ENCODE results near the gene METTL25B.

The METTL25B gene

GRCh38 chr1:156741481-156741983, 13.3 kb downstream of the METTL25B start:
- H3K36me3 ChIP-seq (ENCODE audit: control insufficient read depth, insufficient read depth, low read length): peaks cover 17% of the 10 kb centered on the region
- no peaks in the 10 kb centered on the region for H3K27me3 ChIP-seq (replicated peaks; ENCODE audit: control insufficient read depth, insufficient read depth, low read length)
- DNase-seq (ENCODE audit: extremely low read depth, insufficient read length): no peak
- TF ChIP-seq, protein P1, sequence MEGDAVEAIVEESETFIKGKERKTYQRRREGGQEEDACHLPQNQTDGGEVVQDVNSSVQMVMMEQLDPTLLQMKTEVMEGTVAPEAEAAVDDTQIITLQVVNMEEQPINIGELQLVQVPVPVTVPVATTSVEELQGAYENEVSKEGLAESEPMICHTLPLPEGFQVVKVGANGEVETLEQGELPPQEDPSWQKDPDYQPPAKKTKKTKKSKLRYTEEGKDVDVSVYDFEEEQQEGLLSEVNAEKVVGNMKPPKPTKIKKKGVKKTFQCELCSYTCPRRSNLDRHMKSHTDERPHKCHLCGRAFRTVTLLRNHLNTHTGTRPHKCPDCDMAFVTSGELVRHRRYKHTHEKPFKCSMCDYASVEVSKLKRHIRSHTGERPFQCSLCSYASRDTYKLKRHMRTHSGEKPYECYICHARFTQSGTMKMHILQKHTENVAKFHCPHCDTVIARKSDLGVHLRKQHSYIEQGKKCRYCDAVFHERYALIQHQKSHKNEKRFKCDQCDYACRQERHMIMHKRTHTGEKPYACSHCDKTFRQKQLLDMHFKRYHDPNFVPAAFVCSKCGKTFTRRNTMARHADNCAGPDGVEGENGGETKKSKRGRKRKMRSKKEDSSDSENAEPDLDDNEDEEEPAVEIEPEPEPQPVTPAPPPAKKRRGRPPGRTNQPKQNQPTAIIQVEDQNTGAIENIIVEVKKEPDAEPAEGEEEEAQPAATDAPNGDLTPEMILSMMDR (IDR thresholded peaks at IDR 0.05; ENCODE audit: insufficient read depth, low read length, poor library complexity, severe bottlenecking): no peak
- H3K4me3 ChIP-seq (replicated peaks; ENCODE audit: low read depth, low read length): peak overlapping the region; percentile 44

GRCh38 chr1:156742017-156742416, 13.7 kb downstream of the METTL25B start:
- TF ChIP-seq, protein P1 (IDR thresholded peaks at IDR 0.05; ENCODE audit: insufficient read depth, low read length, poor library complexity, severe bottlenecking): no peak
- H3K4me3 ChIP-seq (replicated peaks; ENCODE audit: low read depth, low read length): no peak overlapping the region
- no peaks in the 10 kb centered on the region for H3K27me3 ChIP-seq (replicated peaks; ENCODE audit: control insufficient read depth, insufficient read depth, low read length)
- DNase-seq (ENCODE audit: extremely low read depth, insufficient read length): no peak
- peaks cover 14% of the 10 kb centered on the region for H3K36me3 ChIP-seq (ENCODE audit: control insufficient read depth, insufficient read depth, low read length)

GRCh38 chr1:156742801-156743200, 14.5 kb downstream of the METTL25B start:
- no peak for DNase-seq (ENCODE audit: extremely low read depth, insufficient read length)
- Histone ChIP-seq H3K27me3 (replicated peaks; ENCODE audit: control insufficient read depth, insufficient read depth, low read length) (no peaks in the 10 kb centered on the region), H3K4me3 (replicated peaks; ENCODE audit: low read depth, low read length) (no peak overlapping the region), H3K36me3 (ENCODE audit: control insufficient read depth, insufficient read depth, low read length) (peaks cover 14% of the 10 kb centered on the region)
- TF ChIP-seq, protein P1 (IDR thresholded peaks at IDR 0.05; ENCODE audit: insufficient read depth, low read length, poor library complexity, severe bottlenecking): no peak

DNA sequence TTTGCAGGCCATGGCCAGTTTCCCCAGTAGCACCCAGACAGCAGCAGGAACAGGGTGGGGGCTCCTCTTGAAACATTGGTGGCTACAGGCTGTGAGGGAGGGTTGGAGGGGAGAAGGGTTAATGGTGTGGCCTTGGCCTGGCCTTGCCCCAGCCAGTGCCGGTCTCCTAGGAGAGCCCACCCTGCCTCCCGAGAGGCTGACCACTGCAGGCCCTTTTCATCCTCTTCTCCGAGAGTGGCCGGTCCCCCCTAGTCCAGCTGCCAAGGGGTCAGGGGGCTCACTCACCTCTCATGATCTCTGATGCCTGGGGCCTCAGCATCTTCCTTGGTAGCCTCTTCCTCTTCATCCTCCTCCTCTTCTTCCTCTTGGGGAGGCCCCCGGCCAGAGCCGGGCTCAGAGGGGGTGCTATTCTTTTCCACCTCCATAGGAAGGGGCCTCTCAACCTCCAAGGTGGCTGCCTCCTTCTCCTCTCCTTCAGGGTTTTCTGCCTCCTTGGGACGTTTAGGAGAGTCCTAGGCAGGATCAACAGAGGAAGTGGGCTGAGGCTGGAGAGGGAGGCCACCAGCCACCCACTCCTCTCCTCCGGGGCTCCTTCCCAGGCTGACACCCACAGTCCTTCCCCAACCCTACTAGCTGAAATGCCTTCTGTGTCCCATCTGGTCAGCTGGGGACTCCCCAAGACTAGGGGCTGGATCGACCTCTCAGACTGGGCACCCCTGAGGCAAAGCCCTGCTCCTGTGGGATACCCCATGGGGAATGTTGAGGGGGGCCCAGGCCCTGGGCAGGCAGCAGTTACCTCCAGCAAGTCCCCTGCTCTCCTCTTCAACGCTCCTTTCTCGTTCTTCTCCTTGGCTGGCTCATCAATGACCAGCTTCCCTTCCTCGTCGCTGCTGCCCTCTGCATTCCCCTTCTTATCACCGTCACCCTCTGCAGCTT, 15.4 kb downstream of the METTL25B start:
- Histone ChIP-seq H3K36me3 (ENCODE audit: control insufficient read depth, insufficient read depth, low read length) (peaks cover 14% of the 10 kb centered on the region), H3K27me3 (replicated peaks; ENCODE audit: control insufficient read depth, insufficient read depth, low read length) (no peaks in the 10 kb centered on the region), H3K4me3 (replicated peaks; ENCODE audit: low read depth, low read length) (no peak overlapping the region)
- TF ChIP-seq, protein P1 (IDR thresholded peaks at IDR 0.05; ENCODE audit: insufficient read depth, low read length, poor library complexity, severe bottlenecking): no peak
- DNase-seq (ENCODE audit: extremely low read depth, insufficient read length): no peak

DNA sequence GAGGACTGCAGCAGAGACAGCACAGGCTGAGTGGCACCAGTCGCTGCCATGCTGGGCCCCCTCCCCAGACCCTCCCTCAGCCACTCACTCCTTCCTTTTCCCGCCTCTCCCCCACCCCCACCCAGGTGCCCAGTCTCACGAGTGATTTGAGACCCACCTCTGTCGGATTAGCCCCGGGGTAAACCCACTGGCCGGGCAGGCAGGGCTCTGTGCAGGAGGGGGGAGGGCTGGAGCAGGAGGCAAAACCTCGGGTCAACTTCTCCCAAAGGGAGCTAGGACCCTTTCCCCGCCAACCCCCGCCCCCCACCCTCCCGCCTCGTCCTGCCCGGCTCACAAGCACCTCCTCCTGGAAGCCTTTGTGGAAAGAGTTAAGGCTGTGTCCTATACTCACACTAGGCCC, 16.1 kb downstream of the METTL25B start:
- TF ChIP-seq, protein P1 (IDR thresholded peaks at IDR 0.05; ENCODE audit: insufficient read depth, low read length, poor library complexity, severe bottlenecking): no peak
- DNase-seq (ENCODE audit: extremely low read depth, insufficient read length): no peak
- Histone ChIP-seq H3K27me3 (replicated peaks; ENCODE audit: control insufficient read depth, insufficient read depth, low read length) (no peaks in the 10 kb centered on the region), H3K4me3 (replicated peaks; ENCODE audit: low read depth, low read length) (no peak overlapping the region), H3K36me3 (ENCODE audit: control insufficient read depth, insufficient read depth, low read length) (peaks cover 14% of the 10 kb centered on the region)

All from GM06990 (cell line).